T1000 (cell line): ENCODE data around the gene CDH20.

Experiments
- DNase-seq: peaks from one replicate; lab custom pipeline; 2025; ENCODE audit warnings: mixed read lengths; lab: John Stamatoyannopoulos, UW

Gene CDH20

GRCh38 chr18:61426492-61427053, 93.3 kb downstream of the CDH20 start:
- DNase-seq, result no peak

- DNase-seq, result no peak
Observed at GRCh38 chr18:61428266-61428665, 95.0 kb downstream of the CDH20 start.

- no peak for DNase-seq
Observed at GRCh38 chr18:61432590-61432989, 99.4 kb downstream of the CDH20 start.

DNA sequence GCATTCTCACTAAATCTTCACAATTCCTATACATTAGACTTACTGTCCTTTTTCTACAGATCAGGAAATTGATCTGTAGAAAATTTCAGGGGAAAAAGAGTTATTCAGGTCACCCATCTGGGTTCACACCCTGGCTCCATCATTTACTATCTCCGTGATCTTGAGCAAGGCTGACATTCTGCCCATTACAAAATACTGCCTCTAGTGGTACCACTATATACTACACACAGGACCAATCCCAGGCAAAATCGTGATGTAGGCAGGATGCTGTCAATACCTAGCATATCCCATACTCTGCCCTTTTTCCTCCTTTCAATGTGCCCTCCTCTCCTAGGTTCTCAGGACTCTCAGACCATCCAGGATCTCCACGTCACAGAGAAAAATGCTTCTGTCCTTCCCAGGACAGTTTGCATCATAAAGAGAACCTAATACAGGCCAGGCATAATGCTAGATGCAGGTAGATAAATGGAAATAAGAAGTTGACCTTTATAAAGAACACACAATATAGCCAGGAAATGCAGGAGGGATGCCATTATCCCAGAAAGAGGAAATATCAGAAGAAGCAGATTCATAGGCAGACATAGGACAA, 101.9 kb downstream of the CDH20 start:
- no peak for DNase-seq

- no peak for DNase-seq
Observed at GRCh38 chr18:61443081-61443725, 110.0 kb downstream of the CDH20 start.

DNA sequence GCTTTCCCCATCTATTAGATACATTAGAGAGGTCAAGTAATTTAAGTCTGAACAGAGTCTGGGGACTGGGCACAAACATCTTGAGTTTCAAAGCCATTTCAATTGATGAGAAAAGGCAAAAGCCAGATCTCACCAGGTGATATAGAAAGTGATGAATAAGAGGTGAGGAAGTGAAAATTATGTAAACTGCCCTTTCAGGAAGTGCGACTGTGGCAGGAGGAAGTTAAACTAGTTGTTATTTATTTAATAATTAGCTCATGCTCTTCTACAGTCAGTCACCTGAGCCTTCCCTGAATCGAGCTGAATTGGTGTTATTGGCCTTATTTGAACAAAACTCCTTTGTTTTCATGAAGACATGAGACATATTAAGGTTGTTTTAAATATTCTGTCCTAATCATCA, 115.1 kb downstream of the CDH20 start:
- DNase-seq, result no peak

GRCh38 chr18:61459896-61460648, 126.8 kb downstream of the CDH20 start:
- DNase-seq, result no peak

DNA sequence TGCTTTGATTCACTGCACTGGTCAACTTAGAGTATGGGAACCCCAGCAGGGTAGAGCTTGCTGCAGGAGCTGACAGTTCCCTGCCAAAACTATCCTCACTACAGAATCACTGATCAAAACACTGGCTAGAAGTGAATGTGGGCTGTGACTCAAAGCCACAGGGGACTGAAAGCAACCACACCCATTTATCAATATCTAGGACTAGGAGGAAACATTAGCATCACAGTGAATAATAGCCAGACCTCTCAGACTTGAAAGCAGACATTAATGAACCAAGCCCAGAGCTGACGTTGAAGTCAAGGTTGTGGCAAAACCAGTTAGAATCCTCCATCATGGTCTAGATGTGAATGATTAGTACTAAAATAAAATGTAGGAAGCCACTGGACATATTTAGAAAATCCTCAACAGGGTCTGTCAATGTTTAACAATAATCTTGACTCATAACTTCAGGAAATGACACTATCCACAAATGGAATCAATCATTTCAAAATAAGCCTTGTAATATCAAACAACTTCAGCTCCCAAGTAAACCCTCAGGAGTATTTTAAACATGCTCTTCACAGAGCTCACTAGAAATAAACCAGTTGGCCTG, 131.4 kb downstream of the CDH20 start:
- DNase-seq, result no peak

GRCh38 chr18:61466736-61467135, 133.5 kb downstream of the CDH20 start:
- no peak for DNase-seq

GRCh38 chr18:61470031-61470674, 136.9 kb downstream of the CDH20 start:
- DNase-seq, result no peak

DNA sequence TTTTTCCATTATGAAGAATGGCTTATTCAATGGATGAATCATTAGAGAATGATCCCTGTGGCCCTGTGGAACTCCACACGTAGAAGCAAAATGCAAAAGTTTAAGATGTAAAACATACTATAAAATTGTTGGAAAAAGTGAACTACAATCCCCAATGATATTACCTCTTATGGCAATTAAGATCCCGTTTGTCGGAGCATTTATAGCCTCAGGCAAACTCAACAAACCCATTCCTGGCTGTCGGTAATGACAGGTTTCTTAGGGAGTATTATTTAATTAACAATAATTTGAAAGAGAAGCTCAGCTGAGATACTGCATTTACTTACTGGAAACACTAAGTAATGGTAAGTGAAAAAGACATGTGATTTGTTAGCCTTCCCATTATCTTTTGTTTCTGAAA, 138.3 kb downstream of the CDH20 start:
- no peak for DNase-seq

GRCh38 chr18:61471942-61472341, 138.7 kb downstream of the CDH20 start:
- no peak for DNase-seq

DNA sequence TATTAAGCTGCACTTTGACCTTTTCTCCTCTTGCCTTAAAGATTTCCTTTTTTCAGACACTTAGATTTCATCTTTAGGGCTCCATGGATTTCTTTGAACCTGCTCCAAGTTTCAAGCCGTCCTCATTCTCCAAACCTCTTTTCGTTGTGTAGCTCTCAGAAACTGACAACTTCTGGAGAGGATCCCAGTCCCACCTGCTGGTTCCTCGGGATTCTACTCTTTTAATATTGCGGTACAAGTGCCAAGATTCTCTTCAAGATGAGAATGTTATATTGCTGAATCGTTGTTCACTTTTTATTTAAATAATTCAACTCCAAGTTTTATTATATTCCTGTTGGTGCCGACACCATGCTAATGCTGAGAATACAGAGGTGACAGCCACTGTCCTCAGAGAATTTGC, 141.1 kb downstream of the CDH20 start:
- DNase-seq, result no peak

DNA sequence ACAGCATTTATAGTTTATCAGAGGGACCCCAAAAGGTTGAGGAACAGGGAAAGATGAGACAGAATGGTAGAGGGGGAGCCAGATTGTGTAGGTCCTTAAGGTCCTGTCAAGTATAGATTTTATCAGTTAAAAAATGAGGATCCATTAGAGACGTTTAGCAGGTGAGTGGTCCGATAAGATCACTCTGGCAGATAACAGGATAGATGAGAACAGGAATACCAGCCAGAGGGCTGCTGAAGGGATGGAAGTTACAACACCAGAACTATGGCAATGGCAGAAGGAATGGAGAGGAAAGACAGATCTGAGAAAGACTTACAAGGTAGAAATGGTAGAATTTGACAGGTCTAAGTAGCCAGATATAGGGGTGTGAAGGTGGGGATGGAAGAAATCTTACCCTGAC, 141.7 kb downstream of the CDH20 start:
- DNase-seq, result no peak

GRCh38 chr18:61475931-61476330, 142.7 kb downstream of the CDH20 start:
- no peak for DNase-seq

DNA sequence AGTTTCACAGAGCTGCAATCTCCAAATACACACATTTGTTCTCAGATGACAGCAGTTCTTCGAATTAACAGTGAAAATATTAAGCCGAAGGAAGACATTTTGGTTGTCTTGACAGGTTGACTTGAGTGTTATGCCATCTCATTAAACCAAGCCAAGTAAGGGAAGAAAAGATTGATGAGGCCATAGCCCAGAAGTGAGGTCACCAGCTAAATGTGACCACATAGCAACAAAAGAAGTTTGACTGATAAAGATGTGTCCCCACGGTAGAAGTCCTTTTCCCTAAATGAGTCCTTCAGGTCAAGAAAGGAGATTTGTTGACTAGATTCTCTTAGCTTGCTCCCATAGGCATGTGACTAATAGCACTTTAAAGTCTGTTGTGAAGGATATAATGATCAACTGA, 156.1 kb downstream of the CDH20 start:
- no peak for DNase-seq

GRCh38 chr18:61496374-61496773, 163.1 kb downstream of the CDH20 start:
- no peak for DNase-seq

DNA sequence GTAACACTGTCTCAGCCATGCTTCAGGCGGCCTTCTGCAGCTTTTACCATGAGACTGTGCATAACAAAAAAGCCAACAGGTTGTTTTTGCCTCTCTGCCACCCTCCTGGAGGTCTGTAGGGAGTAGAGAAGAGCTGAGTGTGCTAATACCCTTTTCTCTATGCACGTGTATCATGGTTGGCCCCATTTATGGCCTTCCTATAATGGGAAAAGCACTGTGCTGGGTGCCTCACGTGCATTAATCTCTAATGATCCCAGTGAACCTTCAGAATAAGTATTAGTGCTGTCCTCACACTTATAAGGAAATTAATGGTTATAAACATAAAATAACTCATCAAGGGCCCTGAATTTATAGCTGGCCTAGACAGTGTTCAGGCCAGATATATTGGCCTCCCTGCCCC, 164.2 kb downstream of the CDH20 start:
- no peak for DNase-seq

GRCh38 chr18:61502472-61502871, 169.2 kb downstream of the CDH20 start:
- no peak for DNase-seq

GRCh38 chr18:61503688-61504087, 170.5 kb downstream of the CDH20 start:
- no peak for DNase-seq

DNA sequence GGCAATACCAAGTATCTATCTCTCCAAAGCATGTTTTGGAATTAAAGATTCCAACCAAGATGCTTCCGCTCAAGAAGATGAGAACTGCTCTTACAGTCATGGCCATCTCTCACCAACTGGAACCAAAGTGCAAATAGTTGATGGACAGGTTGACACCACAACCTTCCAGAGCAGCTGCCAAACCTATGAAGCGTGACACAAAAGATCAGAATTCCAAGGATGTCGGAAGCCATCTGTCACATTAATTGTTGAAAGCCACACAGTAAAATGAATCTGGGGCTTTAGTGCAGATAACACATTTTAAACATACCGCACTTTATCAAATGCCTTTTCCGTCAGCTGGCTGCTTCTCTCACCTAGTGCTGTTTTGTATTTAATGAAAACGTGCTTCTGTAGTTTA, 195.7 kb downstream of the CDH20 start:
- DNase-seq, result no peak

DNA sequence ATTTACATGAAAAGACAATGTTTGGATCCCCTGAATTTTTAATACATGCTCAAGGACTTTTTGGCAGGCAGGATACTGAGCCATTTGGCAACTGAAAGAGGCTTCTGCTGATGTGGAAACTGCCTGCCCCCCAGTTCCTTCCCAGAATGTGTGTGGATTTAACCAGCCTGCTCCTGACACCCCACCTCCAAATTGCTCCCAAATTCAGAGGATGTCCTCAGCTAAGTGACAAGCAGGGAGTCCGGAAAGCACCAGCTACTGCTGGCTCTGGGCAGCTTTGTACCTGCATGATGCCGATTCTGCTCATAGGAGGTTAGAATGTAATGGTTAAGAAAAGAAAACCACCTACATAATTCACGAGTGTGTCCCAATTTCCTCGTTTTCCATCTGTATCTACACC, 197.5 kb downstream of the CDH20 start:
- DNase-seq, result no peak
